HUES6 (cell line): Measurements from ENCODE around the gene MED20.
A peak's percentile ranks its signal among the peaks of the same experiment; 100 is the strongest.
"Not testable (repeated sequence)": the region's sequence is repeated elsewhere in the genome, so short reads cannot be mapped to it uniquely, and the experiment has no call there.

ENCODE experiments used
- H3K27ac ChIP-seq: 2 replicates; pipeline ENCODE4 v1.7.0; 2013; ENCODE audit warnings: low read depth, mild to moderate bottlenecking, low read length, inconsistent platforms
- H3K27me3 ChIP-seq: 2 replicates; pipeline ENCODE4 v1.6.1; 2013; ENCODE audit warnings: low read length; ENCODE audit not compliant: control insufficient read depth, insufficient read depth
- H3K36me3 ChIP-seq: 2 replicates; pipeline ENCODE4 v1.6.1; 2013; ENCODE audit warnings: low read length; ENCODE audit not compliant: control insufficient read depth, insufficient read depth
- H3K4me1 ChIP-seq: 2 replicates; pipeline ENCODE4 v1.6.1; 2013; ENCODE audit warnings: low read length; ENCODE audit not compliant: control insufficient read depth, insufficient read depth
- H3K4me3 ChIP-seq: 2 replicates; pipeline ENCODE4 v1.5.1; 2013; ENCODE audit warnings: low read depth, low read length
- H3K9ac ChIP-seq: one replicate; pipeline ENCODE4 v1.6.1; 2013; ENCODE audit warnings: mild to moderate bottlenecking, low read length
- H3K9me3 ChIP-seq: 2 replicates; pipeline ENCODE4 v1.6.1; 2013; ENCODE audit warnings: low read depth, low read length; ENCODE audit not compliant: control insufficient read depth, insufficient read depth

The MED20 gene

GRCh38 chr6:41958022-41958856 is 37.3 kb upstream of the MED20 start:
- H3K9me3 ChIP-seq = no peaks in the 10 kb centered on the region
- H3K36me3 ChIP-seq = no peaks in the 10 kb centered on the region
- H3K4me3 ChIP-seq = no peak overlapping the region
- H3K9ac ChIP-seq = no peak overlapping the region
- H3K27ac ChIP-seq = no peak overlapping the region
- peaks cover 7% of the 10 kb centered on the region; the same call in 1 of the 2 replicates for H3K4me1 ChIP-seq
- no peaks in the 10 kb centered on the region for H3K27me3 ChIP-seq

GRCh38 chr6:41957117-41957516 is 36.2 kb upstream of the MED20 start:
- peaks cover 6% of the 10 kb centered on the region; the same call in 1 of the 2 replicates for H3K4me1 ChIP-seq
- H3K9me3 ChIP-seq = no peaks in the 10 kb centered on the region
- H3K4me3 ChIP-seq = no peak overlapping the region
- H3K27ac ChIP-seq = no peak overlapping the region
- H3K27me3 ChIP-seq = no peaks in the 10 kb centered on the region
- H3K9ac ChIP-seq = no peak overlapping the region
- H3K36me3 ChIP-seq = no peaks in the 10 kb centered on the region

- Histone ChIP-seq H3K27ac (no peak overlapping the region), H3K9ac (no peak overlapping the region), H3K27me3 (no peaks in the 10 kb centered on the region), H3K4me1 (no peaks in the 10 kb centered on the region; the same call in 1 of the 2 replicates), H3K36me3 (no peaks in the 10 kb centered on the region), H3K4me3 (no peak overlapping the region), H3K9me3 (no peaks in the 10 kb centered on the region)
These were observed 34.5 kb upstream of the MED20 start for GRCh38 chr6:41955412-41955811.

- H3K27me3 ChIP-seq = no peaks in the 10 kb centered on the region
- H3K4me1 ChIP-seq = no peaks in the 10 kb centered on the region; the same call in 1 of the 2 replicates
- no peak overlapping the region for H3K27ac ChIP-seq
- H3K9me3 ChIP-seq = no peaks in the 10 kb centered on the region
- H3K36me3 ChIP-seq = no peaks in the 10 kb centered on the region
- H3K4me3 ChIP-seq = no peak overlapping the region
- no peak overlapping the region for H3K9ac ChIP-seq
These were observed 33.7 kb upstream of the MED20 start for GRCh38 chr6:41954668-41955067.

DNA sequence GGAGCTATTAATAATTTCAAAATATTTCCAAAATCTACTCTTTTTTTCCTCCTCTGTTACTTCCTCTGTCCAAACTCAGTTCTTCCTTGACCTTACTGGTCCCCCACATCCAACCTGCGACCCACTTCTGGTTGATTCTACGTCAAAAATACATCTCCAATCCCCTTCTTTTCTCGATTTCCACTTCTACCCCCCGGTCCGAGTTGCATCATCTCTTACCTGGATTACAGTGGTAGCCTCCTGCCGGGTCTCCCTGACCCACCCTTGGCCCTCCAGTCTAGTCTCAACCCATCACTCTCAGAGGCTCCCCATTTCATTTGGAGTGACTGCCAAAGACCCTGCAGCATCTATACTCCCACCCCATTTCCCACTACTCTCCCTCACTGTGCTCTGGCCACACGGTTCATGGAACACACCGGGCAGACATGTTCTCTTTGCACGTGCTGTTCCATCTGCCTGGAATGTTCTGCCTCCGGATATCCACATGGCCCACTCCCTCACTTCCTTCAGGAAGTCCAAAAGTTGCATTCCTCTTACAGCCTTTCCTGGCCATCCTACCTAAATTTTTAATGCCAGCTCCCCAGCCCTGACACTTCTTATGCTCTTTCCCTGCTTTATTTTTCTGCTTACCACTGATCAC is 26.8 kb upstream of the MED20 start:
- no peaks in the 10 kb centered on the region for H3K4me1 ChIP-seq
- no peaks in the 10 kb centered on the region for H3K9me3 ChIP-seq
- no peaks in the 10 kb centered on the region for H3K36me3 ChIP-seq
- no peak overlapping the region for H3K4me3 ChIP-seq
- no peak overlapping the region for H3K9ac ChIP-seq
- no peak overlapping the region for H3K27ac ChIP-seq
- no peaks in the 10 kb centered on the region for H3K27me3 ChIP-seq

DNA sequence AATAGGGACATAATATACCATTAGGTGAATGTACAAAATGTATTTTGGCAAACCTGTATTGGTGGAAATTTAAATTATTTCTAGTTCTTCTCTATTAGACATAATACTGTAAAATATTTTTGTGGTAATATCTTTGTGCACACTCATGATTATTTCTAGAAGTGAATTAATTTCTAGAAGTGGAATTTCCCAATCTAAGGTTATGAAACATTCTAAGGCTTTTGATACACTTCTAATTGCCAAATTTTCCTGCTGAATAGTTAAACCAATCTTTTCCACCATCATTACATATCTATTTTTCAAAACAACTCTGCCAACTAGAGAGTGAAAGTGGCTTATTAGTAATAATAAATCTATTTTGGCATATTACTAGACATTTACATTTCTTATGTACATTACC is 22.5 kb upstream of the MED20 start:
- H3K27me3 ChIP-seq = no peaks in the 10 kb centered on the region
- no peak overlapping the region for H3K4me3 ChIP-seq
- no peaks in the 10 kb centered on the region for H3K9me3 ChIP-seq

GRCh38 chr6:41942882-41943281 is 21.9 kb upstream of the MED20 start:
- not testable (repeated sequence) for H3K9me3 ChIP-seq, H3K9ac ChIP-seq, H3K27me3 ChIP-seq, H3K36me3 ChIP-seq, H3K4me3 ChIP-seq, H3K27ac ChIP-seq
- H3K4me1 ChIP-seq = peaks cover 25% of the 10 kb centered on the region

More for the DNA sequence above, 22.5 kb upstream of the MED20 start:
- no peaks in the 10 kb centered on the region for H3K36me3 ChIP-seq
- no peak overlapping the region for H3K27ac ChIP-seq
- peaks cover 23% of the 10 kb centered on the region for H3K4me1 ChIP-seq
- H3K9ac ChIP-seq = no peak overlapping the region

DNA sequence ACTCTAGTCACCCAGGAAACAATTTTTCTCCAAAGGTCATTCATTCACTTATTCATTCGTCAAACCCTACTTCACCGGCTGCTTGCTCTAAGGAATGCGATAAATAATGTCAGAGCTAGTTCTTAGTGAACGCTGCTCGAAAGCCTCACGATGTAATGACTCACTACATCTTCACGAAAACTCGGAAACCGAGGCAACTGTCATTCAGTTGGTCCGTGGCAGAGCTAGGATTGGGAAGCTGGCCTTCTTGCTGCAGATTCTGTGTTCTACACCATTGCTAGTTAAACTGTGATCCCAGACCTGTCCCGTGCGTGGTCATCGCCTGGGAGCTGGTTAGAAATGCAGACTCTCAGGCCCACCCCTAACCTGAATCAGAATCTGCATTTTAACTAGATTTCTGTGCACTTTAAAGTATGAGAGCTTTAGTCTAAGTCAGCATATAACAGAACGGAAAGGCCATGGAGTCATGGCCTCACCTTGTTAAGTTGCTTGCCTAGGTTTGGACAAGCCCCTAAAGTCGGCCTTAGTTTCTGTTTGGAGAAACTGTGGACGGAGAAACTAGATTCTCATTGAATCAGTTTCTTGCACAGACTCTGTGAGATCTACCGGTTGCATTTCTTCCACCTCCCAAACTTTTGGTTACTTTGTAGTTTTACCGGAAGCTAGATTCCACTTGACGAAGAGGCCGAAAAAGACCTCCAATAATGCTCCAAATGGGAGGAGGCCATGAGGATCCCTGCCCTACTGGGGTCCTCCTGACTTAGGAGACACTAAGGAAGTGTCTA is 21.3 kb upstream of the MED20 start:
- H3K4me3 ChIP-seq = peak overlapping the region; percentile 82
- no peaks in the 10 kb centered on the region for H3K27me3 ChIP-seq
- no peak overlapping the region for H3K27ac ChIP-seq
- peak overlapping the region; percentile 22 for H3K9ac ChIP-seq
- H3K4me1 ChIP-seq = peaks cover 25% of the 10 kb centered on the region
- H3K9me3 ChIP-seq = no peaks in the 10 kb centered on the region
- peaks cover 6% of the 10 kb centered on the region; the same call in 1 of the 2 replicates for H3K36me3 ChIP-seq

GRCh38 chr6:41941280-41942066 is 20.5 kb upstream of the MED20 start, which contains the start of gene CCND3:
Gene CCND3, minus strand, starts transcription at chr6:41941808. Its CDS starts 159 bp downstream, at chr6:41941649.
- H3K36me3 ChIP-seq = peaks cover 10% of the 10 kb centered on the region; the same call in 1 of the 2 replicates
- no peaks in the 10 kb centered on the region for H3K27me3 ChIP-seq
- peak within 1 kb of the TSS; percentile 82 for H3K4me3 ChIP-seq
- H3K9ac ChIP-seq = peak within 1 kb of the TSS; percentile 77
- no peak within 1 kb of the TSS for H3K27ac ChIP-seq
- no peaks in the 10 kb centered on the region for H3K9me3 ChIP-seq
- peaks cover 25% of the 10 kb centered on the region for H3K4me1 ChIP-seq

DNA sequence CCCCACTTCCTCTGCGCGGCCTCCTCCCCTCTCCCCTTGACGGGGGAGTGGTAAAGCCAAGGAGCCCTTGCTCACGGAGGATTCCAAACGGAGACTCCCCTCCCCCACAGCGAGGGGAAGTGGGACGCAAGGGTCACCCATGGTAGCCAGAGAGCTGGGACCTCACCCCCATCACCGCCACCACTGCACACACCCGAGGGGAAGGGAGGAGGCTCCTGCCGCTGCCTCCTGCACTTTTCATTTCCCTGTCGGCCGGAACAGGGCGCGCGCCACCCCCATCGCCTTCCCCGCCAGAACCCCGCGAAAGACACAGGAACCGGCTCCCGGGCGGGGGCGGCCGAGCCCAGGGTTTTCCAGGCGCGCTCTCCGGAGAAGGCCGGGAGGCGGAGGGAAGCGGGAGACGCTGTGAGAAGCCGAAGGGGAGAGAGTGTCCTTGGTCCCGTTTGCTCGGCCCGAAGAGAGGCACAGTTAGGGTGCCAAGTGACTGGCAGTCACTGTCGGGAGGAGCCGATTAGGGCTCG is 19.9 kb upstream of the MED20 start:
- no peak overlapping the region for H3K27ac ChIP-seq
- peaks cover 25% of the 10 kb centered on the region for H3K4me1 ChIP-seq
- peak overlapping the region; percentile 77 for H3K9ac ChIP-seq
- peaks cover 15% of the 10 kb centered on the region; the same call in 1 of the 2 replicates for H3K36me3 ChIP-seq
- H3K9me3 ChIP-seq = no peaks in the 10 kb centered on the region
- no peaks in the 10 kb centered on the region for H3K27me3 ChIP-seq
- peak overlapping the region; percentile 82 for H3K4me3 ChIP-seq
